HG03521 (cell line): ENCODE results near the gene S100A16.
A peak's percentile ranks its signal among the peaks of the same experiment; 100 is the strongest.

Experiments used
- ATAC-seq: cut with Tn5 transposase; IDR thresholded peaks from one replicate; pipeline ENCODE4 v1.9.1; 2021; ENCODE audit warnings: mild to moderate bottlenecking, moderate library complexity; ENCODE audit not compliant: unreplicated experiment

Gene S100A16

DNA sequence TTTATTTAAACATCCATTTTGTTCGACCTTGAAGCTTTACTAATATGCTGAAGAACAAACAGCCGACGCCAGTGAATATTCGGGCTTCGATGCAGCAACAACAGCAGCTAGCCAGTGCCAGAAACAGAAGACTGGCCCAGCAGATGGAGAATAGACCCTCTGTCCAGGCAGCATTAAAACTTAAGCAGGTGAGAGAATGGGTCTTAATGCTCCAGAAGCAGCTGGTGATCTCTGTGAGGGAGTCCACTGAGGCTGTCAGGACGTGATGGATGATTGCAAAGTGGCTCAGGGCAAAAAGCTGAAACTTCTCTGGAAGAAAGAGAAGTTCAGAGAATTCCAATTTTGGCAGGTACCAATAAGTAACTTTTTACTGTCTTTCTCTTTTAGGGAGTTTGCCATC lies 25.3 kb upstream of the S100A16 start:
- no peak for ATAC-seq

DNA sequence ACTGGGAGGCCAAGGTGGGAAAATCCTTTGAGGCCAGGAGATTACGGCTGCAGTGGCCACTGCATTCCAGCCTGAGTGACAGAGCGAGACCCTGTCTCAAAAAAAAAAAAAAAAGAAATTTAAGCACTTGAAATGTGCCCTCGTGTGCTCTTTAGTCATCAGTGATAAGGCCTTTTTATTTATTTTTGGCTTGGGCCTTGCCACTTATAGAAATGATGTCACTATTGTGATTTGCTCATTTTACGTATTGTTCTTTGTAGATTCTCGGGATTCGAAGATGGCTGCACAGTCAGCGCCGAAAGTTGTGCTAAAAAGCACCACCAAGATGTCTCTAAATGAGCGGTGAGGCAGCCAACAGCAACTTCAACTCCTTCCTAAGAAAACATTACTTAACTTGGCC lies 23.4 kb upstream of the S100A16 start:
- ATAC-seq, result no peak

DNA sequence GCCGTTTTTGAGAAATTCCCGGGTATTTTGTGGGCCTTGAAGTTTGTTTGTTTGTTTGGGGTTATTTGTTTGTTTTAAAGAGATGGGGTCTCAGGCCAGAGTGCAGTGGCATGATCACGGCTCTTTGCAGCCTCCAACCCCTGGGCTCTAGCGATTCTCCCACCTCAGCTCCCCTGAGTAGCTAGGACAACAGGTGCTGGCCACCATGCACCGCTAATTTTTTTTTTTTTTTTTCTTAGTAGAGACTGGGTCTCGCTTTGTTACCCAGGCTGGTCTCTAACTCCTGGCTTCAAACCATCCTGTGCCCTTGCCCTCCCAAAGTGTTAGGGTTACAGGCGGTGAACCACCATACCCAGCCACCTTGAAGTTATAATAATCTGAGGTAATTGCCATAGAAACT lies 22.9 kb upstream of the S100A16 start:
- ATAC-seq, result no peak

DNA sequence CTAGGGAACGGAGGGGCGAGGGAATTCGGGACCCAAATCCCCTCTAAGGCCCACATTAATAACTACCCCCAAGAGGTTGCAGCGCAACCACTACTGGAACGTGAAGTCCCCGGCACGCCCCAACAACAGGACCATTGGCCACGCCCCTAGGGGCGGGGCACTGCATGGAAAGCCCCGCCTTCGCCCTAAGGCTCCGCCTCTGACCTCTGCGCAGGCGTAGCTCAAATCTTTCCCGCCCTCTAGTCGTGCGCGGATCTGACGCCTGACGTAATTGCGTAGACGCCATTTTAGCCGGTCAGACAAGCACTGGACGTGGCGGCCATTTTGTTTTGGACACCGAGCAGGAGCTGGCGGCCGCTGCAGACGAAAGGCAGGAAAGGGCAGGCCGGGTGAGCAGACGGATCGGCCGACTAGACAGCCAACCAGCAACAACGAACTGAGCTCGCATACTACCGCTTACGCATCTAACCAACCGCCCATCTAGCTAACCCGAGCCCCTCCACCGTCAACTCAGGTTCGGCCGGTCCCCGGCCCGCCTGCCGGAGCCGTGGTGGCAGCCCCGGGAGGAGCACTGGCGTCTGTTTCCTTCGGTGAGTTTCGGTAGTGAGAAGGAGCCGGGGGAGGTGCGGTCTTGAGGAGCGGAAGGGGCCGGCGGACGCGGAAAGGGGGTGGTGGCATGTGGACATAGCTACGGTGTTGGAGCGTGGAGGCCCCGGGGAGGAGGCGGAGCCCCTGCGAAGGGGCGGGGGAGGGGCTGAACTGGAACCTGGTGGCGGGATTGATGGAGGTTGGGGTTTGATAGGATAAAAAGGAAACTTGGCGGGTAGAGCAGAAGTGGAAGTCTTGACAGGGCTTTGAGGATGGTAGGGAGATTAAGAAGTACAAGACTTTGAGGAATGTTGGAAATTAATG lies 21.1 kb upstream of the S100A16 start, which contains the start of gene CHTOP:
Gene CHTOP (plus strand): TSS at position 313 of the 912 bp plus-strand sequence. CDS start 2,523 bp downstream, outside the sequence.
- peak; percentile 88 for ATAC-seq

DNA sequence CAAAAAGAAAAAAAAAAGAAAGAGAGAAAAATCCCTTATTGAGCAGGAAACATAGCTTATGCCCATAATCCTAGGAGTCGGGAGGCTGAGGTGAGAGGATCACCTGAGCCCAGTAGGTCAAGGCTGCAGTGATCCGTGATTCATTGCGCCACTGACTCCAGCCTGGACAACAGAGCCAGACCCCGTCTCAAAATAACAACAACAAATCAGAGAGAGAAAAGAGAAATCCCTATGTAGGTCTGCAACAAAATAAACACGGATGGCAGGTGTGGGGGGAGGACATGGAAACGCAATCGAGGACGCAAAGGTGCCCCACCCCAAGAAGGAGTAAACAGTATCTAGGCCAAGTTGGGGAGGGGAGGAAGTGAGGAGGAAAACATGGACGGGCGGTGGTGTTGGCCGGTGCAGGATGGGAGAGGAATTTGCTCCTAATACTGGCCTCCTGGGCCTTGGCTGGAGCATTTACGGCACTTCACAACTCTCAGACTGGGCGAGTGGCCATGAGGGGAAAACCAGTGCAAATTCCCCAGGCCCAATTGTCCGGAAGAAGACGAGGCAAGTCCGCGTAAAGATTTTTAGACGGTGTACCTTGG lies 20.3 kb upstream of the S100A16 start:
- ATAC-seq, result no peak

DNA sequence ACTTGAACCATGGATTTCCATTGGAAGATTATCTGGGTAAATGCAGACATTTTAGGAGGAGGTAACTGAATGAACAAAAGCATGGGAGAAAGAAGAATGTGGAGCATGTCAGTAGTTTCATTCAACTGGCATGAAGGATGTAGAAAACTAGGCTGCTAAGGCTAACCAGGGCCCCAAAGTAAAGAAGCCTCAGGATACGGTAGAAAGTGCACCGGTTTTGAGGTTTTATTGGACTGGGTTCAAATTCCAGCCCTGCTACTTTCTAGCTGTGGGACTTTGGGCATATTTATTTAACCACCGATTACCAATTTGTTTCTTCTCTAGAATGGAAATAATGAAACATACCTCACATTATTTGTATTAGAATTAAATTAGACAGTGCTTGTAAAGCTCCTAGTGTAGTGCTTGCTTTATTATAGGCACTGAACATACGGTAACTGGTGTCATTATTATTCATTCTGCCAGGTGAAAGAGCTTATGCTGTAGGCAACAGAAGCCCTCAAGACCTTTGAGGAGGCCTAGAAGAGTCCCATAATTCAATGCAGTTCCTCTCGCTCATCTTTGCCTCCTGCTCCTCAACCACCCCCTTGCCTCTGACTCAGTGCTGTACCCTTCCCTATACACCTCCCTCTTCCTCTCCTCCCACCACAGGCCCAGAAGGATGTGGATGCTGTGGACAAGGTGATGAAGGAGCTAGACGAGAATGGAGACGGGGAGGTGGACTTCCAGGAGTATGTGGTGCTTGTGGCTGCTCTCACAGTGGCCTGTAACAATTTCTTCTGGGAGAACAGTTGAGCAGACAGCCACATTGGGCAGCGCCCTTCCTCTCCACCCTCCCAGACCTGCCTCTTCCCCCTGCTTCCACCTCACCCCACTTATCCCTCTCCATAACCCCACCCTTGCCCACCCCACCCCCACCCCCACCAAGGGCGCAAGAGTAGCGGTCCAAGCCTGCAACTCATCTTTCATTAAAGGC lies 18.4 kb upstream of the S100A16 start:
- ATAC-seq, result no peak

DNA sequence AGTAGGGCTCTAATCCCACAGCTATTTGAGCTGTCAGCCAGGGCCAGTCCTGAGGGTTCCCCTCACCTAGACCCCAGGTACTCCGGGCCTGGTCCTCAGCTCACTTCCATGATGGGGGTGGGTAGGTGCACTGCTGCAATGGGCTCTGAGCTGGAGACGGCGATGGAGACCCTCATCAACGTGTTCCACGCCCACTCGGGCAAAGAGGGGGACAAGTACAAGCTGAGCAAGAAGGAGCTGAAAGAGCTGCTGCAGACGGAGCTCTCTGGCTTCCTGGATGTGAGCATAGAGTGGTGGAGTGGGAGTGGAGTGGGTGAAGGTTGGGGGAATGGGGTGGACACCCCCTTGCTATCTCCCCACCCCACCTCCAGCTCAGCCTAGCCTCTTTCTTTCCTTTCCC lies 17.4 kb upstream of the S100A16 start:
- ATAC-seq, result no peak

DNA sequence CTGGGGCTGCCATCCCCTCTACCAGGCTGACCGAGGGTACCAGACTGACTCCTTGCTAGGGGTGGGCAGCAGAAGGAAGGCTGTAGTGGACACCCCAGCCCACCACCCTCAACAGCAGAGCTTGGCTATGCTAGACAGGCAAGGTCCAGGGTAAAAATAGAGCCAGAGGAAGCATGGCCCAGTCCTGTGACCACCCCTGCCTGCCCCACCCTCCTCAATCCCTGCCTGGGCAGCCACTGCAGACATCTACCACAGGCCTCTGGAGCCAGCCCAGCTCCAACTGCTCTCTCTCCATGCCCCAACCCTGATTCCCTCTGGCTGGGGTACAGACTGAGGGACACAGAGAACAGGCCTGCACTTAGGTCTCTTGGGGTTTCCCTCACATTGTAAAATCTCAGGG lies 17.0 kb upstream of the S100A16 start:
- ATAC-seq, result no peak

DNA sequence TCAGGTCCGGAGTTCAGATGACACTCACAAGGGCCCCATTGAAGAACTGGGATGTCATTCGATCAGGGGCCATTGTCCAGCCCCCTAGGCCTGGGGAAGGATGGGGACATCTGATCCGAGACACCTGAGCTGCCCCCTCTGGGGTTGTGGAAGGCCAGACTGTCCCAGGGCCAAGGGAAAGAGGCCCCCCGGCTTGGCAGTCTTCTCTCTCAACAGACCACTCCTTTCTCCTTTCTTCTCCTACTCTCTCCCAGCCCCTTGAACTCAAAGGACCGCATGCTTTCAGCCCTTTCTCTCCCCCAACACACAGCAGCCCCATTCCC lies 16.4 kb upstream of the S100A16 start:
- ATAC-seq, result no peak

DNA sequence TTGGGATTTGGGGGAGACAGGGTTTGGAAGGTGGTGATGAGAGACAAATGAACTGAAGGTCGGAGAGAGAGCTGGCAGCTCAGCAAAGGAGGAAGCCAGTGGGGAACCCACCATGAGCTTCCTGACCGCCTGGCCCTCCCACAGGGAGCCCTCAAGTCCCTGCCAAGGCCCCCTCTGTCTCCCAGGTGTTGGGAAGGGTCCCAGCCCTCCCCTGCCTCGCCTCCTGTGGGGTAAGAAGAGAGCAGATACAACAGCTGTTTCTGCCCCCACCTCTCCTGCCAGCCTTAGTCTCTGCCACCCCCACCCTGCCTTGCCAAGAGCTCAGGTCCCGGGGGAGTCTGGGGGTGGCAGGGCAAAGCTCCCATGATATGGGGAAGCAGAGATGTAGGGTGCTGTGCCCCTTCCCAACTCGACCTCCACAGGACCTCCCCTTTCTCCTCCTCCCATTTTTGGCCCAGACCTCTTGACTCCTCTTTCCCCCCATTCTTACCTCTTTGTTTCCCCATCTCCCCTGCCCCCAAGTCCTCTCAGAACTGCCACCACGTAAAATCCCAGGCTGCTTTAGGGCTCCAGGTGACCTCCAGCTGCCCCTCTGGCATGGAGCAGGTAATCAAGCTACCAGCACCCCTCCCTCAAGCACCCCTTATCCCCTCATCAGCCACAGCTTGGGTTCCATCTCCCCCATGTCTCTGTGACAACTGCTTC lies 15.9 kb upstream of the S100A16 start:
- ATAC-seq, result no peak

DNA sequence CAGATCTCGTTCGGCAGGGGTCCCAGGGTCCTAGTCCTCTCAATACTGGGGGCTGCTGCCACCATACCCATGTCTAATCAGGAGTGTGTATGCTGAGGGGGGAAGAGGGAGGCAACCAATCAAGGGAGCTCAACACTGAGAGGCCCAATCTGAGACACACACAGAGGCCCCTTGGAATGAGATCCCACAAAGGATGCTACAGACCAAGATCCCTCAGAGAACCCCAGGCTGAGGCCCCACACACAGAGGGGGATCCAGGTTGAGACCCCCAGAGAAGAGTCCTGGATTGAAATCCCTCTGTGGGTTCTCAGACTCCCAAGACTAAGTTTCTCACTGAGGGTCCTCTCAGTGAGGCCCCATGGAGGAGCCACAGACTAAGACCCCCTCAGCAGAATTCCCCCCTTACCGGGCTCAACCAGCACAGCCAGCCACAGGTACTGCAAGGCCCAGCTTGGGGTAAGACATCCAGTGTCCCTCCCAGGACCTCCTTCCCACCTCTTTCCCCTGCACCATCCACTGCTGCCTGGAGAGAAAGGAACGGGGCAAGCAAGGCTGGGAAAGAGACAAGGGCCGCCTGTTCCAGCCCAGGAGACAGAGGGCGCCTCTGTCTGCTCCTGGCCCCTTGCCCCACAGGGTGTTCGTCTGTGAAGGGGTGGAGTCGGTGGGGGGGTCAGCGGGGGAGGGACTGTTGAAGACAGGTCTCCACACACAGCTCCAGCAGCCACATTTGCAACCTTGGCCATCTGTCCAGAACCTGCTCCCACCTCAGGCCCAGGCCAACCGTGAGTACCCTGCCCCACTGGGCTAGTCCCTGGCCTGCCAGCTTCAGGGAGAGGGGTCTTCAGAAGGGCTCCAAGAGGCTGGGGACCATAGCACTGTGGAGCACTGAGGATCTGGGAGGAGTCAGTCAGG lies 15.0 kb upstream of the S100A16 start, which contains the start of gene S100A1:
Gene S100A1 (plus strand): TSS at position 720 of the 912 bp plus-strand sequence. CDS start 2,088 bp downstream, outside the sequence.
- no peak for ATAC-seq

DNA sequence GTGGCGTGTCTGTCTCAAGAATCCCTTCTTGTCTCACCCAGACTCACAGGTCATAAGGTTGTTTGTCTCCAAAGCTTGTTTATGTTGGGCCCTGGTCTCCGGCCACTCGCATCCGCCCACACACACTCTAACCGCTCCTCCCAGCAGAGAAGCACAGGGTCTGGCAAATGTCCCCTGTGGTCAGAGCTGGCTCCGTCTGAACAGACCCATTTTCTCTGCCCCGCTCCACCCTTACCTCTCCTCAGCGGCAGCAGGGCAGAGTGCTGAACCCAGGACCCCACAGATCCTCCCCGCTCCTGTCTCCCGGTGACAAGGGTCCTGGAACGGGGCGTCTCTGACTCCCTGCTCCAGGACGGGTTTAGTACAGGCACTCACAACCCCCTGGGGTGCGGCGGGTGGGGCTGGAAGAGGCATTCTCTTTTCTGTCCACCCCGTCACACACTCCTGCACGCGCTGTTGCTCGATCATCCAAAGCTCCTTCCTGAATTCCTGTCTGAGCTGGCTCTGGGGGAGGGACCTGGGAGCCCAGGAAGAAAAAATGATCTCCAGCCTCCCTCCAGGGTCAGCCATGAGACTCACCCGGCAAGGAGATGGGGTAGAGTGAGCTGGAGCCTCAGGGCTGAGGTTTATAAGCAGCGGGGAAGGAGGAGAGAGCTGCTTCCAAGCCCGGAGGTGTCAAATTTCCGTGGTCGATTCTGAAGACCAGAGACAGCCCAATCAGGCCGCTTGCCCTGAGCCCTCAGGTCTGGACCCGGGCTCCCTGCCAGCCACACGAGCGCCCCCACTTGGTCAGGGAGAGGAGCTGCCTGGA lies 14.2 kb upstream of the S100A16 start, which contains the start of gene S100A13:
Gene S100A13 (minus strand): TSS at position 602 of the 811 bp plus-strand sequence. CDS start 1,033 bp downstream, outside the sequence.
- no peak for ATAC-seq

DNA sequence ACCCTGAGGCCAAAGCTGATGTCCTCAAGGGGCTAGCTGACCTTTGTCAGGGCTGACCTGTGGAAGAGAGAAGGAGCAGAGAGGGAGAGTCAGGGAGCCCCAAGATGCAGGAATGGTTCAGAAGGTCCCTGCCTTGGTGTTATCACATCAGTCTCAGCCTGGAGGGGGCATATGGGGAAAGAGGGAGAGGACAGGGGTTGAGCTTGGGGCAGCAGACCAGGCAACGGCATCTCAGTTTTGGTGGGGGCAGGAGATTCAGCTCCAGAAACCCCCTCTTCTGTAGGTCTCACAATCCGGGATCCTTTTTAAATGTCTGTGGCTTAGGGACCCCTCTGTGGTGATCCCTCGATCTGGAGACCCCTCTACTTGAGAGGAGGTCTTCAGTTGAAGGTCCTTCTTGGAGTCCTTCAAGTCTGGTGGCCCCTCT lies 13.6 kb upstream of the S100A16 start:
- ATAC-seq, result no peak

DNA sequence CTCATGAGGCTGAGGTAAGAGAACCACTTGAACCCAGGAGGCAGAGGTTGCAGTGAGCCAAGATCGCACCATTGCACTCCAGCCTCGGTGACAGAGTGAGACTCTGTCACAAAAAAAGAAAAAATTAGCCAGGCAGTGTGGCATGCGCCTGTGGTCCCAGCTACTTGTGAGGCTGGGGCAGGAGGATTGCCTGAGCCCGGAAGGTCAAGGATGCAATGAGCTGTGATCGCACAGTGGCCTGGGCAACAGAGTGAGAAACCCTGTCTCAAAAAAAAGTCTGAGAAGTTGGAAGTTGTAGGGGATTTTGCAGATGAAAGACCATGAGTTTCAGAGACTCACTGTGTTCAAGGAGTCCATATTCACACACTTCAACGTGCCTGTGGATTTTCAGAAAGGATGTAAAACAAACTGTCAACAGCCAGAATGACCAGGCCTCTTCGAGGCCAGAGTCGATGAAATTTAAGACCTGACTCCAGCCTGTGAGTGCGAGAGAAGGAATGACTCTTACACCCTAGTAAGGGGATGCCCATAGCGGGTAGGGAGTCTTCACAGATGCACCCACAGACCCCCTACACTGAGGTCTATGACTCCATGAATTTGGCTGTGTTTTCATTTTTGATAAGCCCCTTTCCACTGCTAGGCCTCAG lies 12.2 kb upstream of the S100A16 start:
- no peak for ATAC-seq

DNA sequence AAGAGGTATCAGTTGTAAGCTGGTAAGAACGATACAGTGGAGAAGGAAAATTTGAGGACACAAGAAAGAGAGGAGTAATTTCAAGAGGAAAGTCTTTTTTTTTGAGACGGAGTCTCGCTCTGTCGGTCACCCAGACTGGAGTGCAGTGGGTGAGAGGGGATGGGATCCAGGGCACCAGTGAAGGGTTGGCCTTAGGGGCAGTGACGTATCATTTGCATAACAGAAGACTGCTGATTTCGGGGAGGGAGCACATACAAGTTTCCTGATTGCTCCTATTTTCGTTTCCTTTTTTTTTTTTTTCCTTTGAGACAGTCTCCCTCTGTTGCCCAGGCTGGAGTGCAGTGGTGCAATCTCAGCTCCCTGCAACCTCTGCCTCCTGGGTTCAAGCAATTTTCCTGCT lies 10.2 kb upstream of the S100A16 start:
- ATAC-seq, result no peak

DNA sequence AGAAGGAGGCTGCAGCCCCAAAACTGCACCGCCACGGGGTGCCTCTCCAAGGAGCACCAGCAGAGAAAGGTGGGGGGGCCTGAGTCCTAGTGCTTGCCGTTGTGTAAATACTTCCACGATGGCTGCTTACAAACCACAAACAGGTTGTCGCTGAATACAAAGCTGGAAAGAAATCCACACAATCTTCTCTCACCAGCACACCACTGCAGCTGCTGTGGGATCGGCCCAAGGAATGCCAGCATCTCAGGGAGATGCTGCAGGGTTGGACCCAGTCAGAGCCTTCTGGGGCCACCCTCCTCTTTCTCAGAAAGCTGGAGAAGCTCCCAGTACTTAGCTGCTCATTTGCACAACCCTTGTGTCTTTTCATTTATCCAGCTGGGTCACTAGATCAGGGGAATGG lies 6.2 kb upstream of the S100A16 start:
- no peak for ATAC-seq

DNA sequence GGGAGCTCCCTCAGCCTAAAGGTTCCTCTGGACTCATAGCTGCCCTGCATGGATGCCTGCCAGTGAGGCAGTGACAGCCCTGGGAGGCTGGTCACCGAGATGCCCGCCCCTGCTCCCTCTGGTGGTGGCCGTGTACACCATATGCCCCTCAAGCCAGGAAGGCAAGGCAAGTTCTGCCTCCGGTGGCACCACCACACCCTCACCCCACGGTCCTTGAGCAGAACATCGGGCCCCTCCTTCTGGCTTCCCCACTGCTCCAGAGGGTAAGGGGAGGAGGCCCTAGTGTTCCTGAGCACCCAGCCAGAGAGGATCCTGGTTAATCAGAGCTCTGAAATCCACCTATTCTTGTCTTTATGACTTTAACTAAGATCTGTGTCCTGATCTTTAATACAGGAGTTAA lies 4.7 kb upstream of the S100A16 start:
- ATAC-seq, result peak; percentile 53

DNA sequence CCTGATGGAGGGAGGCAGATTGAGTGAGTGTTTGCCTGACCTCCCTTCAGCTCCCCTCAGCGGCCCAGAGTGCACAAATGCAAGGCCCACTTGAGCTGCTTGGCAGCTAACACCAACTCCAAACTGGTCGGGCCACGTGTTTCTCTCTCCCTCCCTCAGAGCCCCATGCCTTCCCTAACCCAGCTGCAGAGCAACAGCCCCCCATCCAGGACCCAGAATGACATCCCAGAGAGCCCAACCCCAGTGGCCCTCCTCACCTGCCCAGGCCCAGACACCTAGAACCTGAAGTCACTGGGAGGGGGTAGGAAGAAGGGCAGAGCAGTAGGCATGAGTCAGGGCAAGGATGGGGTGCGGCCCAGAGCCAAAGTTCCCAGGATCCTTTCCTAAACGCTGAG lies 4.0 kb upstream of the S100A16 start:
- ATAC-seq, result no peak
